ENCODE data around the gene ZNF407.

Gene ZNF407

GRCh38 chr18:74841248-74841647, 243.6 kb downstream of the ZNF407 start:
- no peak for TF ChIP-seq ZBTB7A (IDR thresholded peaks at IDR 0.05; ENCODE audit: low read depth)
- no peak for TF ChIP-seq REST (IDR thresholded peaks at IDR 0.05; ENCODE audit: low read depth)
- TF ChIP-seq USF1 (IDR thresholded peaks at IDR 0.05): no peak

- TF ChIP-seq CREB1 (IDR thresholded peaks at IDR 0.05; ENCODE audit: low read depth): no peak
- no peak for TF ChIP-seq MAX (IDR thresholded peaks at IDR 0.05)
- no peak for TF ChIP-seq RAD21 (IDR thresholded peaks at IDR 0.05; ENCODE audit: low read depth)
- TF ChIP-seq TCF12 (IDR thresholded peaks at IDR 0.05; ENCODE audit: low read depth): no peak
- no peak for TF ChIP-seq NFIC (IDR thresholded peaks at IDR 0.05)
- no peak for TF ChIP-seq YY1 (IDR thresholded peaks at IDR 0.05; ENCODE audit: low read depth)
- TF ChIP-seq FOXM1 (IDR thresholded peaks at IDR 0.05; ENCODE audit: borderline replicate concordance, low read depth): no peak
- no peak for TF ChIP-seq REST (IDR thresholded peaks at IDR 0.05; ENCODE audit: low read depth)
- no peak for TF ChIP-seq ZBTB7A (IDR thresholded peaks at IDR 0.05; ENCODE audit: low read depth)
- TF ChIP-seq USF1 (IDR thresholded peaks at IDR 0.05): no peak
Observed at GRCh38 chr18:74849301-74849700, 251.6 kb downstream of the ZNF407 start.

- TF ChIP-seq USF1 (IDR thresholded peaks at IDR 0.05): no peak
- TF ChIP-seq RAD21 (IDR thresholded peaks at IDR 0.05; ENCODE audit: low read depth): no peak
- no peak for TF ChIP-seq YY1 (IDR thresholded peaks at IDR 0.05; ENCODE audit: low read depth)
- TF ChIP-seq ZBTB7A (IDR thresholded peaks at IDR 0.05; ENCODE audit: low read depth): no peak
Observed at GRCh38 chr18:74856434-74856833, 258.8 kb downstream of the ZNF407 start.

- no peak for TF ChIP-seq CREB1 (IDR thresholded peaks at IDR 0.05; ENCODE audit: low read depth)
- no peak for TF ChIP-seq TCF12 (IDR thresholded peaks at IDR 0.05; ENCODE audit: low read depth)
- TF ChIP-seq ZBTB7A (IDR thresholded peaks at IDR 0.05; ENCODE audit: low read depth): no peak
- TF ChIP-seq RAD21 (IDR thresholded peaks at IDR 0.05; ENCODE audit: low read depth): no peak
- no peak for TF ChIP-seq YY1 (IDR thresholded peaks at IDR 0.05; ENCODE audit: low read depth)
- TF ChIP-seq TAF1 (IDR thresholded peaks at IDR 0.05; ENCODE audit: low read depth): no peak
- TF ChIP-seq EGR1 (IDR thresholded peaks at IDR 0.05): no peak
- TF ChIP-seq MAX (IDR thresholded peaks at IDR 0.05): no peak
- no peak for TF ChIP-seq USF1 (IDR thresholded peaks at IDR 0.05)
- no peak for TF ChIP-seq REST (IDR thresholded peaks at IDR 0.05; ENCODE audit: low read depth)
- TF ChIP-seq NFIC (IDR thresholded peaks at IDR 0.05): no peak
- TF ChIP-seq FOXM1 (IDR thresholded peaks at IDR 0.05; ENCODE audit: borderline replicate concordance, low read depth): no peak
- no peak for TF ChIP-seq EP300 (IDR thresholded peaks at IDR 0.05; ENCODE audit: borderline replicate concordance)
- TF ChIP-seq CEBPB (IDR thresholded peaks at IDR 0.05): no peak
- TF ChIP-seq TEAD4 (IDR thresholded peaks at IDR 0.05): no peak
Observed at GRCh38 chr18:74856928-74857327, 259.3 kb downstream of the ZNF407 start.

All from Ishikawa (cell line).